Measurements from ENCODE around the gene MEIS2.
A peak's percentile ranks its signal among the peaks of the same experiment; 100 is the strongest.

MEIS2 gene

DNA sequence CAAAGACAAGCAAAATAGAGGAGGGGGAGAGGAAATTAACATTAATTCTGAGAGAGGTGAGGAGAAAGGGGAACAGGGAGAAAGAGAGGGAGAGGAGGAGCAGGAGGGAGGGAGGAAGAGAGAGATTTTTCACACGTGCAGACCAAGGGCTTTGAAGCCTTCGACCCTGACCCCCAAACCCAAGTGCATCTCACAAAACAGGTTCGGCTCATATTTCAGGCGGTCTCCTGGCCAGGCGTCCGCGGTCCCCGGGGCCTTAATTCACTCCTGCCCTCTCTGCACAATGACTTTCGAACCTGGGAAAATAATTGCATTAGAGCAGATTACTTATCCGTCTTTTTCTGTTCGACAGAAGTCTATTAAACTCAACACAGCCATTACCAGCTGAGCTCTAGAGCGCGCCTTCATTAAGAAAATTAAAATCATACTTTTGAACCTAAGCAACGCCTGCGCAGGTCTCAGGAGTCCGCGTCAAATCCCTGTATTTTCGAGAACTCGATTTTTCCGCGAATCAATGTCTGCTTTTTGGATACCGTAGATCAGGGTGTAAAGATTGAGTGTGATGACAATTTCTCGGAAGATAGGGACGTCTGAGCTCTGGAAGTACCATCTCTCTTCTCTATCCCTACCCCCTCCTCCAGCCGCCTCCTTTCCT lies 220.7 kb downstream of the MEIS2 start:
- no peak for DNase-seq (ENCODE audit: low read depth in 2 of 2)
- no peak overlapping the region for H3K4me3 ChIP-seq (replicated peaks in 1 of 2; ENCODE audit: low read depth in 2 of 2, low read length in 2 of 2)
- TF ChIP-seq, protein P1, sequence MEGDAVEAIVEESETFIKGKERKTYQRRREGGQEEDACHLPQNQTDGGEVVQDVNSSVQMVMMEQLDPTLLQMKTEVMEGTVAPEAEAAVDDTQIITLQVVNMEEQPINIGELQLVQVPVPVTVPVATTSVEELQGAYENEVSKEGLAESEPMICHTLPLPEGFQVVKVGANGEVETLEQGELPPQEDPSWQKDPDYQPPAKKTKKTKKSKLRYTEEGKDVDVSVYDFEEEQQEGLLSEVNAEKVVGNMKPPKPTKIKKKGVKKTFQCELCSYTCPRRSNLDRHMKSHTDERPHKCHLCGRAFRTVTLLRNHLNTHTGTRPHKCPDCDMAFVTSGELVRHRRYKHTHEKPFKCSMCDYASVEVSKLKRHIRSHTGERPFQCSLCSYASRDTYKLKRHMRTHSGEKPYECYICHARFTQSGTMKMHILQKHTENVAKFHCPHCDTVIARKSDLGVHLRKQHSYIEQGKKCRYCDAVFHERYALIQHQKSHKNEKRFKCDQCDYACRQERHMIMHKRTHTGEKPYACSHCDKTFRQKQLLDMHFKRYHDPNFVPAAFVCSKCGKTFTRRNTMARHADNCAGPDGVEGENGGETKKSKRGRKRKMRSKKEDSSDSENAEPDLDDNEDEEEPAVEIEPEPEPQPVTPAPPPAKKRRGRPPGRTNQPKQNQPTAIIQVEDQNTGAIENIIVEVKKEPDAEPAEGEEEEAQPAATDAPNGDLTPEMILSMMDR (IDR thresholded peaks at IDR 0.05; ENCODE audit: low read depth, low read length) = no peak

DNA sequence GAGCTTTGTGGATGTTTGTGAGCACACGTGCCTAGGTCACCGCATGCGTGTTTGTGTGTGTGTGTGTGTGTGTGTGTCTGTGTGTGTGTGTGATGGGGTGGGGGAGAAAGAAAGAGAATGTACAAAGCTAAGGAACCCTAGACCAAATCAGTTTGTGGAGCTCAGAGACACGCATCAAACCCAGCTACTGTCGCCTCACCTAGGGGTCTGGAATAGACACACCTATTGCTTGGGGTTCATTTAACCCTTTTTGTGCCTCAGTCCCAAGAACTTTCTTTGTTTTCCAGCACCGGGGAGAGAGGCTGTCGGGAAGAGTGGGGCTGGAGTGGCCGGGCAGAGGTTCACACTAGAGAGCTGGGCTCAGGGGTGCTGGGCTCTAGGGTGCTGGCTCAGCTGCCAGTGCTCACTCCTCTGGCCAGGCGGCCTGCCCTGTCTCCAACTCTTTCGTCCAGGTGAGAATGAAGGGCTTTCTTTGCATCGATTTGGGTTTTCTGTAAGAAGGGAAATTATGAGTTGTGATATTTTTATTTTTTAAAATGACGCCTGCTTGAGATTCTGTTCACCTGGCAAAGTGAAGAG lies 221.6 kb downstream of the MEIS2 start:
- no peak overlapping the region for H3K4me3 ChIP-seq (replicated peaks in 1 of 2; ENCODE audit: low read depth in 2 of 2, low read length in 2 of 2)
- TF ChIP-seq, protein P1 (IDR thresholded peaks at IDR 0.05; ENCODE audit: low read depth, low read length) = no peak

DNA sequence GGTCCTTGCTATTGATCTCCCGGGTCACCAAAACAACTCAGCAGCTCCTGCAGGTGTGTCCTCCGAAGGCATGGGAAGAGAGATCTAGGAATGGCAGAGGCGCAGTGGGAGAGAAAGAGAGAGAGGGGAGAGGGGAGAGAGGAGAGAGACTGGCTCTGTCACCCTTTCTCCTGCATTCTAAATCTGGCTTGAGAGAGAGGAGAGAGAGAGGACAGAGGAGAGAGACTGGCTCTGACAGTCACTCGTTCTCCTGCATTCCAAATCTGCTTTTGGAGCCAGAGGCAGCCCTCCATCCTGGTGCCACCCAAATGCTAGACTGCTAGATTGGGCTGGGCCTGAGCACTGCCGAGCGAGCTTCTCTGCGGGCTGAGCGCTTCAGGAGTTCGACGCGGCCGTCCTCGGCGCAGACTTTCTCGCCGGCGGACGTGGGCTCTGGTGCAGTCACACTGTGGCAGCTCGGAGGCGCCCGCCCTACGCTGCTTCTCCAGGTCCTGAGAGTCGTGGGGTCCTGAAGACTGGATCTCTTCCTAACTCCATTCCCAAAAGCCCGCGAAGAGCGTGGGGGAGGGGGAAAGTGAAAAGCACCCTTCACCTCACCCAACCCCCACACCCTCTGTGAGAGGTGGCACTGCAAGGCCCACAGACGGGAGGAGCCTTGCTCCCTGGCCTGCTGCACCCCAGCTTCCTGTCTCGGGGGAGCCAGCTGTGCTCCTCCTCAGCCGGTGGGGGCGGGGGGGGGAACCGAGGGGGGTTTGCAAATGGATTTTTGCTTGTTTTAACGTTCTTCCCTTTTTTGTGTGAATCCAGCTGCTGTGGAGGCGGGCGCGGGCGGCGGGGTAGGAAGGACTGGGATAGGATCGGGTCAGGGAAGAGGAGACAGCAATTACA lies 222.3 kb downstream of the MEIS2 start:
- TF ChIP-seq, protein P1 (IDR thresholded peaks at IDR 0.05; ENCODE audit: low read depth, low read length) = no peak
- H3K4me3 ChIP-seq (replicated peaks in 1 of 2; ENCODE audit: low read depth in 2 of 2, low read length in 2 of 2) = peak overlapping the region in 1 of 2 donors; percentile 28
- DNase-seq (ENCODE audit: low read depth in 2 of 2) = no peak

More for the DNA sequence above, 221.6 kb downstream of the MEIS2 start:
- peak in 1 of 2 donors; percentile 9 for DNase-seq (ENCODE audit: low read depth in 2 of 2)

DNA sequence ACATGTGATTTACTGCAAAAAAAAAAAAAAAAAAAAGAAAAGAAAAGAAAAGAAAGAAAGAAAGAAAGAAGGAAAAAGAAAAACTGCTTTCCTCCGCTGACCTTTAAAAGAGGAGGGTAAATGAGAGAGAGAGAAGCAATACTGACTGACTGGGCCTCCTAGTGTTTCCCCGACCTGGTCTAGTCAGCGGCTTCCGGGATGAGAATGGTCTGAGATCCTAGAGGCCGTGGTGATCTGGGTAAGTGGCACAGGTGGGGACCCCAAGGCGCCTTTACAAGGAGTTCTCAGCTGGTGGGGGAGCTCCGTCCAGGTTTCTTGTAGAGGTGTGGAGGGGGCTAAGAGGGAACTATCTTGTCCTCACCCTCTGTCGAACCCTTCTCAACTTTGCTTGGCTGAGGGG lies 223.1 kb downstream of the MEIS2 start:
- TF ChIP-seq, protein P1 (IDR thresholded peaks at IDR 0.05; ENCODE audit: low read depth, low read length) = no peak

DNA sequence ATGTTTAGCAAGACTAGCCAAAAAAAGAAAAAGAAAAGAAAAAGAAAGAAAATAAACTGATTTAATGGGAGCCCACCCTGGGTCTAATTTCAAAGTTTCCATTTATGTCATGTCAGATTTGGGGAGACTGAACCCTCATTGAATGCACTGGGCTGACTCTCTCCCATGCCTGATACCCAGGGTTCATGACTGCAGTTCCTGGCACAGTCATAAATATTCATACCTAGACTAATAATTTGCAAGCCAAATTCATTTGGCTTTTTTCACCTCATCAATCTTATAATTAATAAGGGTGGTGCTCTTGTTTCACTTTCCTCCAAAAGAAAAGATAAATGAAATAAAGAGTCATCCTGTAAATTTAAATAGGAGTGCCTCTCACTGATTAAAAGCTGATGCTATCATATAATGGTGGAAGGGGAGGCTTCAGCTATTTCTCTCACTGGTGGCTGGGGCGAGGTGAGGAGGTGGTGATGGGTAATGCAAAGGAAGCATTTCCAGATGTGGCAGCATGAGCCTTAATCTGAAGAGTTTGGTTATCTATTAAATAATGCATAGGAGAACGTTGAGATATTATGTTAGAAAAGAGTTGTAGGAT lies 224.5 kb downstream of the MEIS2 start:
- no peak overlapping the region for H3K4me3 ChIP-seq (replicated peaks in 1 of 2; ENCODE audit: low read depth in 2 of 2, low read length in 2 of 2)

More for the DNA sequence above, 223.1 kb downstream of the MEIS2 start:
- no peak overlapping the region for H3K4me3 ChIP-seq (replicated peaks in 1 of 2; ENCODE audit: low read depth in 2 of 2, low read length in 2 of 2)
- DNase-seq (ENCODE audit: low read depth in 2 of 2) = no peak

DNA sequence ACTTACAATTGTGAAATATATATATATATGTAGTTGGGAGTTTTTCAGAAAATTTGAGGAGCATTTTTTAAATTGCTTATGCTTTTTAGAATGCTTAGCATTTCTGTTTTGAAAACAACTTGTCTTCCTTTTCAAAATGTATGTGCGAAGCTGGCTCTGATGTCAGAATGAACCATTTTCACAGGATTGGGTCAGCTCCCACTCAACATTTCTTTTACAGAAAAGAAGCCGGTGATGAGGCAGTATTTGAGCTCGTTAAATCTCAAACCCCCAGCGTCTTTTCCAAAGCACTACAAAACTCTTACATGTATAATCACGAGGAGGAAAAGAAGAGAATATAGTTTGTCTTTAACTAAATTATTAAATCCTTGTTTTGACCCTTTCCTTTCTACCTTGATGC lies 225.4 kb downstream of the MEIS2 start:
- TF ChIP-seq, protein P1 (IDR thresholded peaks at IDR 0.05; ENCODE audit: low read depth, low read length) = no peak
- H3K4me3 ChIP-seq (replicated peaks in 1 of 2; ENCODE audit: low read depth in 2 of 2, low read length in 2 of 2) = no peak overlapping the region
- DNase-seq (ENCODE audit: low read depth in 2 of 2) = no peak

More for the DNA sequence above, 224.5 kb downstream of the MEIS2 start:
- TF ChIP-seq, protein P1 (IDR thresholded peaks at IDR 0.05; ENCODE audit: low read depth, low read length) = no peak
- DNase-seq (ENCODE audit: low read depth in 2 of 2) = no peak
